K562 treated with DMSO at 1 percent for 12 hours (cell line): Measurements from ENCODE around the gene AIMP1. TPM values are rescaled to one million over a fixed set of nuclear protein-coding genes. Genes with fewer than 3 reads are reported as not detected.

ENCODE experiments used
- total RNA-seq: library from RNA; unstranded; fragments of 300-600 nt; gene quantifications from 2 replicates; pipeline ENCODE4 v1.2.3, GENCODE V29; 2022; ENCODE audit not compliant: insufficient read depth

Gene AIMP1
- 24.8 and 26.0 TPM in 2 replicates for total RNA-seq

GRCh38 chr4:106315968-106316772, at the start of gene AIMP1, which contains the start of gene TBCK:
Gene AIMP1 (plus strand): TSS chr4:106316550. CDS start chr4:106325010, 8,460 bp downstream.
Gene TBCK (minus strand): TSS chr4:106316209. CDS start chr4:106308960, 7,249 bp downstream.

GRCh38 chr4:106368678-106369077, 52.3 kb downstream of the AIMP1 start, which contains the start of gene GIMD1:
Gene GIMD1 (minus strand): TSS chr4:106368778. CDS start chr4:106367435, 1,343 bp downstream.

Other genes with a start within 250 kb of the AIMP1 start
- gene TBCK, start 341 bp upstream of the AIMP1 start, total RNA-seq, result 3.8 and 7.7 TPM in 2 replicates
- not detected in 2 replicates for gene GIMD1, start 52.2 kb downstream of the AIMP1 start, total RNA-seq